Prostate gland (tissue), 2 donors: ENCODE results near the gene SEPTIN5. TPM values are rescaled to one million over a fixed set of nuclear protein-coding genes. Genes with fewer than 3 reads are reported as not detected.

ENCODE experiments used
- DNase-seq: peaks from one replicate; pipeline ENCODE4 v3.0.0-alpha.2; 2019; ENCODE audit warnings: low spot score
- H3K27ac ChIP-seq, 2 donors: fragments of 200-600 bp; sonication (generic); 2 replicates each; pipeline ENCODE4 v1.5.1; 2017 to 2019
- H3K27me3 ChIP-seq: fragments of 200-600 bp; sonication (generic); replicated peaks from 2 replicates; pipeline ENCODE4 v1.5.1; 2019; ENCODE audit not compliant: insufficient read depth
- H3K36me3 ChIP-seq, 2 donors: fragments of 200-600 bp; sonication (generic); 1 replicate in 1 of 2; 2 replicates in 1 of 2; pipeline versions ENCODE4 v1.5.1 to v1.8.1; 2017 to 2019
- H3K4me1 ChIP-seq: fragments of 200-600 bp; sonication (generic); replicated peaks from 2 replicates; pipeline ENCODE4 v1.5.1; 2019
- H3K4me3 ChIP-seq, 2 donors: fragments of 200-600 bp; sonication (generic); 2 replicates each; pipeline ENCODE4 v1.5.1; 2017 to 2019
- H3K9me3 ChIP-seq: fragments of 200-600 bp; sonication (generic); 2 replicates; pipeline ENCODE4 v1.5.1; 2017
- POLR2A ChIP-seq: fragments of 450-650 bp; IDR thresholded peaks from one replicate; pipeline ENCODE4 v1.6.1; 2016; ENCODE audit warnings: antibody characterized with exemption, mild to moderate bottlenecking
- POLR2AphosphoS5 ChIP-seq: sonication (generic); formaldehyde crosslinking; IDR thresholded peaks from one replicate; pipeline ENCODE4 v1.6.1; 2017; ENCODE audit warnings: antibody characterized with exemption
- WGBS: methylation state at CpG from one replicate; pipeline ENCODE4 v1.1.5; 2018; 5-methylcytosine and 5-hydroxymethylcytosine counted together
- intact Hi-C: fragments of 100-400 bp; cut with DNase I; formaldehyde crosslinking; loops from one replicate; pipeline ENCODE4 v1.14.2; 2022
- total RNA-seq, 2 donors: library from RNA; depleted of rRNA; stranded (reverse); fragments of >200 nt; gene quantifications; one replicate each; pipeline ENCODE4 v1.1.0, GENCODE V29; 2016
- TF ChIP-seq, protein P1 (sequence below), 4 experiments: fragments of 200-600 bp in 2 of 4; fragments of 450-650 bp in 2 of 4; sonication (generic) in 2 of 4; IDR thresholded peaks; 1 replicate in 3 of 4; 2 replicates in 1 of 4; pipeline ENCODE4 v1.5.1; 2016 to 2019; ENCODE audit warnings: antibody characterized with exemption in 4 of 4, mild to moderate bottlenecking in 2 of 4, moderate library complexity in 2 of 4

SEPTIN5 gene
- total RNA-seq, 2 donors from 2014 or later, result 17.1 to 96.2 TPM

DNA sequence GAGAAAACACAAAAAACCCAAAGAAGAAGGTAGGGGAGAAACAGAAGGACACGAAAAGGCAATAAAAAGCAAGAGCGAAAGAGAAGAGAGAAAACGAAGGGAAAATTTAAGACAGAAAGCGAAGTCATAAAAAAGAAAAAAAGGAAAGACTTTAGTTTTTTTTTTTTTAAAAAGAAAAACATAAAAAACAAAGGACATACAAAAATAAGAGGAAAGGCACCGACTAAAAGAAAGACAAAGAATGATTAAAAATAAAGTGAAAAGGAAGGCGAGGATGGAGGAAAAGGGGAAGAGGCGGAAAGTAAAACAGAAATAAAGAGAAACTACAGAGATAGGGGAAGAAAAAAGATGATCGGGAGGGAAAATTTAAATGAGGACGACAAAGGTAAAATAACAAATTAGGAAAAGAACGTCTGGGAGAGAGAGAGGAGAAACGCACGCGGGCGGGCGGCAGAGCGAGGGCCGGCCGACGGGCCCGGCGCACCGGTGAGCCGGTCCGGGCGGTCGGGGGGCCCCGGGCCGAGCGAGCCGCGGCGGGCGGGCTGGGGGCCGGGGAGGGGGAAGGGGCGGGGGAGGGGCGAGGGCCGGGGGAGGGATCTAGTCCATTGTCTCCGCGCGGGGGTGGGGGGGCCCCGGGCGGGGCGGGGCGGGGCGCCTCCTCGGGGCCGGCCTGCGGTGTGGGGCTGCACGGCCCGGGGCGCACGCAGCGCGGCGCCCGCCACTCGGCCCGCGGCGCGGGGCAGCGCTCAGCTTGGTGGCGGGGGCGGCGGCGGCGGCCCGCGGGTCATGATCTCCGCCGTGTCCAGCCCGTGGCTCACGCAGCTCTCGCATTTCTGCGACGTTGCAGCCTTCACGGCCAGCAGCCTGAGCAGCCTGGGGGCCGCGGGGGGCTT is 46.0 kb downstream of the SEPTIN5 start, which contains the start of gene TBX1:
TSS of gene TBX1 (plus strand) at position 721 of the 893 bp plus-strand sequence. CDS start at position 787, 66 bp downstream.
- peaks cover 5% of the 10 kb centered on the region for H3K4me1 ChIP-seq
- H3K27ac ChIP-seq, result peak within 1 kb of the TSS in 1 of 2 donors; percentile 36
- no peaks in the 10 kb centered on the region for H3K9me3 ChIP-seq
- no peak for TF ChIP-seq POLR2AphosphoS5
- no peak for TF ChIP-seq POLR2A
- TF ChIP-seq, protein P1, sequence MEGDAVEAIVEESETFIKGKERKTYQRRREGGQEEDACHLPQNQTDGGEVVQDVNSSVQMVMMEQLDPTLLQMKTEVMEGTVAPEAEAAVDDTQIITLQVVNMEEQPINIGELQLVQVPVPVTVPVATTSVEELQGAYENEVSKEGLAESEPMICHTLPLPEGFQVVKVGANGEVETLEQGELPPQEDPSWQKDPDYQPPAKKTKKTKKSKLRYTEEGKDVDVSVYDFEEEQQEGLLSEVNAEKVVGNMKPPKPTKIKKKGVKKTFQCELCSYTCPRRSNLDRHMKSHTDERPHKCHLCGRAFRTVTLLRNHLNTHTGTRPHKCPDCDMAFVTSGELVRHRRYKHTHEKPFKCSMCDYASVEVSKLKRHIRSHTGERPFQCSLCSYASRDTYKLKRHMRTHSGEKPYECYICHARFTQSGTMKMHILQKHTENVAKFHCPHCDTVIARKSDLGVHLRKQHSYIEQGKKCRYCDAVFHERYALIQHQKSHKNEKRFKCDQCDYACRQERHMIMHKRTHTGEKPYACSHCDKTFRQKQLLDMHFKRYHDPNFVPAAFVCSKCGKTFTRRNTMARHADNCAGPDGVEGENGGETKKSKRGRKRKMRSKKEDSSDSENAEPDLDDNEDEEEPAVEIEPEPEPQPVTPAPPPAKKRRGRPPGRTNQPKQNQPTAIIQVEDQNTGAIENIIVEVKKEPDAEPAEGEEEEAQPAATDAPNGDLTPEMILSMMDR (IDR thresholded peaks at IDR 0.05), result no peak
- H3K27me3 ChIP-seq, result peaks cover 10% of the 10 kb centered on the region
- WGBS, result 7% methylated on average over 53 of the region's 79 CpGs
- no peaks in the 10 kb centered on the region for H3K36me3 ChIP-seq
- no peak for DNase-seq
- intact Hi-C loops, result no loop called here
- peak within 1 kb of the TSS; percentile 18 to 22 for H3K4me3 ChIP-seq

DNA sequence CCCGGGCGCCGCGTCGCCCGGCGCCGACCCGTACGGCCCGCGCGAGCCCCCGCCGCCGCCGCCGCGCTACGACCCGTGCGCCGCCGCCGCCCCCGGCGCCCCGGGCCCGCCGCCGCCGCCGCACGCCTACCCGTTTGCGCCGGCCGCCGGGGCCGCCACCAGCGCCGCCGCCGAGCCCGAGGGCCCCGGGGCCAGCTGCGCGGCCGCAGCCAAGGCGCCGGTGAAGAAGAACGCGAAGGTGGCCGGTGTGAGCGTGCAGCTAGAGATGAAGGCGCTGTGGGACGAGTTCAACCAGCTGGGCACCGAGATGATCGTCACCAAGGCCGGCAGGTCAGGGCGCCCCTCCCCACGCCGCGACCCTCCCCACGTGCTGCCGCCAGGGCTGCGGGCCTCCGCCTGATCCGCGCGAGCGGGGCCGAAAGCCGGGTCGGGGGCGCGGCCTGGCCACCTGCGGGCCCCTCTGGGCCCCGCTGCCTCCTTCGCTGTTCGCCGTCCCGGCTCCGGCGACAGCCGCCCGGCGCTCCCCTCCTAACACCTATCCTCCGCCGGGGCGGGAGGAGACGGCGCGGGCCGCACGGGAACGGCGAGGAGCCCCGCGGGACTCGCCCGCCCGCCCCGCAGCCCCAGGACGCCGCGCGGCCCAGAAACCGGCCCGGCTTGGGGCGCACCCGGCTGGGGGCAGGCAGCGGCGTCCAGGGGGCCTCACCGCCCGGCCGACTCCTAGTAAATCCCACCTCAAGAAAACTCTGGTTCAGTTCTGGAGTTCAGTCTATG is 46.8 kb downstream of the SEPTIN5 start:
- intact Hi-C loops, result no loop called here
- 61% methylated on average over 19 of the region's 117 CpGs for WGBS
- H3K36me3 ChIP-seq, result no peaks in the 10 kb centered on the region
- peak overlapping the region in 1 of 2 donors; percentile 36 for H3K27ac ChIP-seq
- TF ChIP-seq, protein P1 (IDR thresholded peaks at IDR 0.05), result no peak
- no peak for TF ChIP-seq POLR2A
- TF ChIP-seq POLR2AphosphoS5, result no peak
- peaks cover 2% of the 10 kb centered on the region for H3K27me3 ChIP-seq
- H3K4me1 ChIP-seq, result peaks cover 5% of the 10 kb centered on the region
- peak overlapping the region; percentile 18 to 22 for H3K4me3 ChIP-seq
- no peak for DNase-seq
- no peaks in the 10 kb centered on the region for H3K9me3 ChIP-seq

DNA sequence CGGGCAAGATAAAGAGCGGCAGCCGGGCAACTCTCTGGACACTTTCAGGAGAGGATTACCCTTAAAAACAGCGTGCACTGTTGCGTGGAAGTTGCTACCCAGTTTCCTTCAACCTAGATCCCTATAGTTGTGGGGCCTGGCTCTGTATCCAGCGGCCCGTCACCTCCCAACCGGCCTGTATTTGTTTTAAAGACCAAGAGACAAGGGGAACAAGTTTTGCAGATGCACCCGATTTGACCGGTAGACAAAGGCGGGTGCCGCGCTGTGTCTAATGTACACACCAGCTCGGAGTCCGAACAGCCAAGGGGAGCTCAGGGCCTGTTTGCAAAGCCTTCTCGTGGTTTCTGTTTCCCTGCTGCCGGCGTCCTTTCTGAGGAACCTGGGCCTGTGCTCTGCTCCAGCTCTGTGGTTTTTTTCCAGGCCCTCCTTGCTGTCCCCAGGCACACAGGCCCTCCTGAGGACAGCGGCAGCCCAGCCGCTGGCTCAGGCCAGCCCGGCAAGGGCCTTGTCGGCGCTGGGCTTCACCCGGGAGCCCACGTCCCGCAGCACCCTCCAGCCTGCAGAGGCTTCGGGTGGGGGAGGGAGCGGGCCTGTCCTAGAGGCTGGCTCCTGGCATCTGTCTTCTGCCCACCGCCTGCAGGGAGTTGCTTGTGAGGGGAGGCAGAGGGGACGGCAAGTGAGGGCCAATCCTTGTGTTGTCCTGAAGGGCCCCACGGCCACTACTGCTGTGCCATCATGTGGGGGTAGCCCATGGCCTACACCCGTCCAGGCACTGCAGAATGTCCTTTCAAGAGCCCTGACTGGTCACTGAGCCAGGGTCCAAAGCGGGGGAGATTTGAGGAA is 47.6 kb downstream of the SEPTIN5 start:
- Histone ChIP-seq H3K4me3 (peak overlapping the region in 1 of 2 donors; percentile 18), H3K27me3 (no peaks in the 10 kb centered on the region), H3K9me3 (no peaks in the 10 kb centered on the region), H3K4me1 (peaks cover 2% of the 10 kb centered on the region), H3K27ac (peak overlapping the region in 1 of 2 donors; percentile 36), H3K36me3 (no peaks in the 10 kb centered on the region)
- DNase-seq, result no peak
- 94% methylated on average over 33 of the region's 33 CpGs for WGBS
- TF ChIP-seq, protein P1 (IDR thresholded peaks at IDR 0.05), result no peak
- TF ChIP-seq POLR2A, result no peak
- TF ChIP-seq POLR2AphosphoS5, result no peak
- intact Hi-C loops, result no loop called here

DNA sequence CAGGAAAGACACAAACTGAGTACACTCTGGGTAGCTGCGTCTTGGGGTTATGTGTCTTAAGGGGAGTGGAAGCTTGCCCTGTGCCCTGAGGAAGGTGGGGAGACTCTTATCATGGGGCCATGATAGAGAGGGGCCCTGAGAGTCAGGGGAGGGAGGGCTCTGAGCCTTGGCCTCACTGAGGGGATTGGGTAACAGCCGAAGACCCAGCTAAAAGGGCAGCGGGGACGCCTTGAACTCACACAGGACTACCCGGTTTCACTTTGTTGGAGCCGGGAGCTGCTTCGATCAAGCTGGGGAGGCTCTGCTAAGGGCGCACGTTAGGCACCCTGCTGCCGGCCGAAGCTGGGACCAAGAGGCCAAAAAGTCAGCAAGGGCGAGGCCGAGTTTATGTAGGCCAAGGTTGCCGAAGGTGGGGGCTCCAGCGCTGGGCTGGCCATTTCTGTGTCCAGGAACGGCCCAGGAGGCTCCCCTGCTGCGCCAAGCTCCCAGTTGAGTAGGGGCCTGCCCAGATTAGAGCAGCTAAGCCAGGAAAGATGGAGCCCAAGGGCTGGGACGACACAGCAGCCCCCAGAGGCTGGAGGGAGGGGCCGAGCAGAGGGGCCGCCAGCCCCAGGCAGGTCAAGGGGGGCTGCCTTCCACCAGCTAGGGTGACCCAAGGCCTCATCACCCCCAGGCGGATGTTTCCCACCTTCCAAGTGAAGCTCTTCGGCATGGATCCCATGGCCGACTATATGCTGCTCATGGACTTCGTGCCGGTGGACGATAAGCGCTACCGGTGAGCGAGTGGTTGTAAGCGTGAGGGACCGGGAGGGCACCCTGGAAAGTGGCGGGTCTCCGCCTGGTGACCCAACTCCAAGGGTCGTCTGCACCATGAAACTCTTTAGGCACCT is 48.5 kb downstream of the SEPTIN5 start:
- TF ChIP-seq, protein P1 (IDR thresholded peaks at IDR 0.05), result no peak
- TF ChIP-seq POLR2AphosphoS5 (no peak), POLR2A (no peak)
- Histone ChIP-seq H3K4me1 (no peaks in the 10 kb centered on the region), H3K27ac (no peak overlapping the region), H3K9me3 (no peaks in the 10 kb centered on the region), H3K4me3 (peak overlapping the region in 1 of 2 donors; percentile 18), H3K27me3 (no peaks in the 10 kb centered on the region), H3K36me3 (no peaks in the 10 kb centered on the region)
- intact Hi-C loops, result no loop called here
- 90% methylated on average over 34 of the region's 34 CpGs for WGBS
- DNase-seq, result no peak
